GM21367 (cell line): ENCODE measurements around the gene PRAF2.

Experiments used
- ATAC-seq: cut with Tn5 transposase; IDR thresholded peaks from one replicate; pipeline ENCODE4 v1.9.1; 2021; ENCODE audit not compliant: unreplicated experiment

PRAF2 gene

GRCh38 chrX:49073601-49074575, at the start of gene PRAF2:
Gene PRAF2, minus strand, starts transcription at chrX:49074002. Its CDS starts 15 bp downstream, at chrX:49073987.
- peak; percentile 90 for ATAC-seq

- no peak for ATAC-seq
Observed at GRCh38 chrX:49122499-49122898, 48.7 kb upstream of the PRAF2 start.

GRCh38 chrX:49120091-49120490, 46.3 kb upstream of the PRAF2 start:
- ATAC-seq = no peak

GRCh38 chrX:49117581-49117980, 43.8 kb upstream of the PRAF2 start:
- no peak for ATAC-seq

GRCh38 chrX:49116716-49117115, 42.9 kb upstream of the PRAF2 start:
- no peak for ATAC-seq

- no peak for ATAC-seq
Observed at GRCh38 chrX:49116076-49116475, 42.3 kb upstream of the PRAF2 start.

GRCh38 chrX:49111791-49112190, 38.0 kb upstream of the PRAF2 start:
- no peak for ATAC-seq

GRCh38 chrX:49110417-49110816, 36.6 kb upstream of the PRAF2 start:
- no peak for ATAC-seq

GRCh38 chrX:49108641-49109040, 34.8 kb upstream of the PRAF2 start:
- no peak for ATAC-seq

- ATAC-seq = no peak
Observed at GRCh38 chrX:49106930-49107329, 33.1 kb upstream of the PRAF2 start.

- no peak for ATAC-seq
Observed at GRCh38 chrX:49106296-49106695, 32.5 kb upstream of the PRAF2 start.

GRCh38 chrX:49103637-49104036, 29.8 kb upstream of the PRAF2 start:
- no peak for ATAC-seq

GRCh38 chrX:49102190-49102589, 28.4 kb upstream of the PRAF2 start:
- ATAC-seq = no peak

GRCh38 chrX:49101629-49101984, 27.8 kb upstream of the PRAF2 start:
- ATAC-seq = no peak

- peak; percentile 94 for ATAC-seq
Observed at GRCh38 chrX:49100704-49101628, 27.2 kb upstream of the PRAF2 start.

- ATAC-seq = no peak
Observed at GRCh38 chrX:49096419-49096818, 22.6 kb upstream of the PRAF2 start.

- ATAC-seq = no peak
Observed at GRCh38 chrX:49089553-49089952, 15.8 kb upstream of the PRAF2 start.

GRCh38 chrX:49082271-49082871, 8.6 kb upstream of the PRAF2 start:
- ATAC-seq = no peak

GRCh38 chrX:49079489-49080428, 6.0 kb upstream of the PRAF2 start, which contains the start of gene WDR45:
Gene WDR45, minus strand, starts transcription at chrX:49079887. Its CDS starts 1,792 bp downstream, at chrX:49078095.
- no peak for ATAC-seq

- ATAC-seq = no peak
Observed at GRCh38 chrX:49077941-49078340, 4.1 kb upstream of the PRAF2 start.
